Stimulated activated CD4-positive, alpha-beta T cell treated with anti-CD3 and anti-CD28 coated beads, TNF-alpha, amount 100 ng/mL, for 48 hours (primary cell): ENCODE measurements around the gene PHLDA2.

Experiments
- DNase-seq, 3 donors: peaks; one replicate each; pipeline ENCODE4 v3.0.0-alpha.2; 2020; ENCODE audit warnings: low read depth in 3 of 3

PHLDA2 gene

DNA sequence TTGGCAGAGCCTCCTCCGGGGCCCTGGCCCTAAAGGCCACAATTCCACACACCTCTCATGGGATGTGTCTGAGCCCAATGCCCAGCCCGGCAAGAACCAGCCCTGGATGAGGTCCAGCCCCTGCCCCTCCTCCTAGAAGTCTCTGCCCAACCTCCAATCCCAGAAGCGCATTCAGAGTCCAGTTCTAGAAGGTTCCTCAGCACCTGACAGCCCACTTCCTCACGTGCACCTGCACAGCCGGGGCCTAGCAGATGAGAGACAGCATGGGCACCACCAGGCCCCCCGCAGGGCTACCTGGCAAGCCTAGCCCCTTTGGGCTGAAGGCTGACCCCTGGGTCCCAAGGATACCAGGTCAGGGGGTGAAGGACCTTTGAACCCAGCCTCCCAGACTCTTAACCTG is 32.2 kb downstream of the PHLDA2 start:
- no peak for DNase-seq

DNA sequence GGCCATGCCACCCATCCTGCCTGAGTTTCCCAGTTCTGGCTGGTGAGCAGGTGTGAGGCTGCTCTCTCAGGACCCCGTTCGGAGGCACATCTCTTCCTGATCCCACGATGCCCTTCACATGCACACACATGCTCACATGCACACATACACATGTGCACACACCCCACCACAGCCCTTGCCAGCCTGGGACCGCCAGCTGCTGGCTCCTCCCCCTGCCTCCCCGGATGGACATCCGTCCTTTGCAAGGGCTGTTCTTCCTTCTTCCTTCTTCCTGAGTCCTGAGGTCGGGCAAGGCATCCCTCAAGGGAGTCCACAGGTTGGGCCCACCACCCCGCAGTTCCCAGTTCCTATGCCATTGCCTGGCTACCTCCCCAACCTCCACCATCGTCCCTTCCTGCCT is 33.2 kb downstream of the PHLDA2 start:
- no peak for DNase-seq

DNA sequence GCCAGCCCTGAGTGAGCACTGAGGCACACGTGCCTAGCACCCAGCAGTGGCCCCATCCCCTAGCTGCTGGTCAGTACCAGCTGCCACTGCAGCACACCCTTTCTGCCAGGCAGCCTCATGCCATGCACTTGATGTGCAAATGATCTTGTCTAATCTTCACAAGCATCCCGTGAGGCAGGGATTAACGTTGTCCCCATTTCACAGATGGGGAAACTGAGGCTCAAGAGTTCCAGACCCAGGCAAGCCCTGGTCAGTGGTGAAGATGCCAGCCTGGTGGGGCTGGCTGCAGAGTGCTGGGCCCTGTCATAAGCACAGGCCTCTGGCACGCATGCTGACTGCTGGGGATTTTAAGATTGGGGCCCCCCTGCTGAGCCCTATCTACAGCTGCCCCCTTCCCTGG is 35.3 kb downstream of the PHLDA2 start:
- DNase-seq, result no peak

GRCh38 chr11:2892967-2893528 is 36.2 kb downstream of the PHLDA2 start:
- no peak for DNase-seq

DNA sequence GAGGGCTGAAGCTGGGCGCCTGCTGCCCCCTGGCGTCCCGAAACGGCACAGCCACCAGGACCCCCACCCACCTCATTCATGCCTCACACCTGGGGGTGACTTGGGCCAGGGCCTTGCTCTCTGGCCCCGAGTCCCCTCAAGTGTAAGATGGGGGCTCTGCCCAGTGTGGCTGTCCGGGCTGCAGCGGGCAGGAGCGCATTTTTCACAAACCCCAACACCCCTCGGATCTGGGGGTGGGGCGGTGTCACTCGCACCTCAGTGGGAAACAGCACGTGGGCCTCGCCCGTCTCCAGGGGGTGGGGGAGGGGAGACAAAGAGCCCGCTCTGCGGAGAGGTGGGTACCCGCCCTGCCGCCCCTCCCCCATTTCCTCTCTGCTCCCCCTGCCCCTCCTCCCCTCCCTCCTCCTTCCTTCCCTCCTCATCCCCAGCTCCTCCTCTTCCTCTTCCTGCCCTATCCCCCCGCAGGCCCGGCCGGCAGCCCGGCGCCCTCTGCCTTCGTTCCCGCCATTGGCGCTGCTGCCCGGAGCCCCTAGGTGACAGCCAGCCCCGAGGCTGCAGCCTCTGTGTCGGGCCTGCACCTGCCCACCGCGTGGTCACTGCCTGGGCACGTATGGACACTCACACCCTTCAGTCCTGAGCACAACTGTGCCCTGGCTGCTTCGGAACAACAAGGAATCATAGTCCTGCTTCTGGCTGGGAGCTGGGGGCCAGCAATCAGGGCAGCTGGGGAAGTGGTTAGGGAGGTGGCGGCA is 36.8 kb downstream of the PHLDA2 start:
- DNase-seq, result peak; percentile 37 to 71 (median 41)

GRCh38 chr11:2891326-2892214 is 37.6 kb downstream of the PHLDA2 start:
- DNase-seq, result no peak

DNA sequence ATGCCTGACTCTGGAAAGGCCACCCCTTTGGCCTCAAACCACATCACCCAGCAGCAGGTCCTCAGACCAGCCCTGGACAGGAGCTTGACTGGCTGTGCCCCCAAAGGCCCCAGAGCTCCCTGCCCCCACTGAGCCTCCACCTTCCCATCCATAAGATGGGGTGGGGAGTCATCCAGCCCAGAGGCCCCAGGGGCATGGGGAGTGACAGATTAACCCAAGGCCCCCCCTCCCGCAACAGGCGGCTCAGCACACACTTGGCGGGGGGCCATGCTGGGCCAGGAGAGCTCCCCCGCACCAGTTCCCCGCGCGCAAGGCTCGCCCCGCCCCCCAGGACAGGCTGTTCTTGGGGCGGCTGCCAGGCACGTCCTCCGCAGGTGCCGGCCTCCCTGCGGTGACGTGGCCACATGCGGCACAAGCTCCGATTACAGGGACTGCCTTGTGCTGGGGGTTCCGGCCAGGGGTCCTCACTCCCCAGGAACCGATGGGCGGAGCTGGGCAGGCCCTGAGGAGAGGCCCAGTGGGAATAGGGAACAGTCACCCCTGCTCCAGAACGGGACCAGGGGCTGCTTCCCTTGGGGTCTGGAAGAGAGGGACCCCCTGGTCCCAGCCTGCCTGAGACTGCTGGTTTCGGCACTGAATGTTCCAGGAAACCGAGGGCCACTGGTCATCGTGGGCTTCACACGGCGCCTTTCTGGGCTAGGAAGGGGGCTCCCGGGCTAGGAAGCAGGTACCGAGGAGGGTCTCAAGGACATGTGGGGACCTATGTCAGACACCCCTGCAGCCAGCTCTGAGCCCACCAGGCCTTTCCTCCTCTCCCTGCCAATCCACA is 38.5 kb downstream of the PHLDA2 start:
- no peak for DNase-seq

DNA sequence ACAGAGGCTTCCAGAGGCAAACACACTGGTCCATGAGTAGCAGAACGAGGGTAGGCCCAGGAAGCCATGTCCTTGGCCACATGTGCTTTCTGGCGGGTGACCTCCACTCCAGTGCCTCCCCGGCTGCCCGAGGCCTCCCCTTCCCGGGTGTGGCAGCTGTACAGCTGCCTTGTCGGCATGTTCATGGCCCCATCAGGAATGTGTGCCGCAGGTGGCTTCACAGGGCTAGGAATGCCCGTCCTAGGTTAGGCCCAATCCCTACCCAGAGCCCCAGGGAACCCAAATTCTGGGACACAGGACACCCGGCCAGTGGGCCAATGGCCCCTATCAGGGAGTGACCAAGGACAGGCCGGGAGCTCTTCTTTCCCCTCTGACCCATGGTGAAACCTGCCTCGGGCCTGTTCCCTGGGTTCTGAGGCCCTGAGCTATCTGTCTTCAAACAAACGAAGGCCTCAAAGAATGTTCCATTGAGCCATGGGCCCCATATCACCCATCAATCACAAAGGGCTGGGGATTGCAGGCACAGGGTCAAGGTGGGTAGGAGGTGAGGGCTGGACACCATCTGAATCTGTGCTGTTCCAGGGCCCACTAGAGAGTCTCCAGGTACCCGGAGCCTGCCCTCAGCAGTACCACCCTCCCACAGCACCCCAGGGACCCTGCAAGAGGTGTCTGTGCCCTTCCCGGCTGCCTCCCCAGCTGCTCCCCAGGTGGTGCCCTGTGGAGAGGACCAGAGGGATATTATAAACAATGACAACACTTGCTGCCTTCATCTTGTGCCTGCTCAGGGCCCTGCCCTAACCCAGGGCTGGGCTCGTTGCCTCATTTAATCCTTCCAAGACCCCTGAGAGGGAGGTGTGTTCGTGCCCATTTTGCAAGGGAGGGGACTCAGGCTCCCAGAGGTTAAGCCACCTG is 39.6 kb downstream of the PHLDA2 start:
- no peak for DNase-seq

- DNase-seq, result peak; percentile 71 to 91 (median 84)
These were observed 40.8 kb downstream of the PHLDA2 start for GRCh38 chr11:2888266-2888968.

DNA sequence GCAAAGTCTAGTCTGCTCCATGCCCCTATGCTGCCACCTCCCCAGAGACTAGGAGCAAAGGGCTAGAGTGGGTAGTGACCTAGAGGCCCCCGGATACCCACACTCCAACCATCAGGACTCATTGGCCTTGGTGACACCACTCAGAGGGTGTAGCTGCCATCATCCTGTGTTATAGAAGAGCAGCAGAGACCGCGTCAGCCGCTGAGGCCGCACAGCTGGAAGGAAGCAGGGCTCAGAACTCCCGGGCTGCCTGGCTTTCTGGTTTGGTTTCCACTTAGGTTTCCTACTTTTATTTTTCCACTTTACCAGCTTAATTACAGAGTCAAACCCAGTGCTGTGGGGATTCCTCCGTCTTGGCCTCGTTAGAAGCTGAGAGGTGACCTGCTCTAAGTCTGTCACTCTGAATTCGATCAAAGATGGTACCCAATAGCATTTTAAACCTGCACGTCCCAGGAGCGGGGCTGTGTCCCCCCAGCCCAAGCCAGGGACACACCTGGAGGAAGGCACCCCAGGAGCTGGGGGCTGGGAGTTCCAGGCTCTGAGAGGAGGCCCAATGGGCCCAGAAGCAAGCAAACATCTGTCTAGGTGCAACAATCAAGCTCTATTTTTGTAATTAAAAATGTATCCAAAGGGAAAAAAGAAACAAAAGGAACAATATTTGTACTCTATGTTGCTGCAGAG is 41.6 kb downstream of the PHLDA2 start:
- DNase-seq, result no peak

DNA sequence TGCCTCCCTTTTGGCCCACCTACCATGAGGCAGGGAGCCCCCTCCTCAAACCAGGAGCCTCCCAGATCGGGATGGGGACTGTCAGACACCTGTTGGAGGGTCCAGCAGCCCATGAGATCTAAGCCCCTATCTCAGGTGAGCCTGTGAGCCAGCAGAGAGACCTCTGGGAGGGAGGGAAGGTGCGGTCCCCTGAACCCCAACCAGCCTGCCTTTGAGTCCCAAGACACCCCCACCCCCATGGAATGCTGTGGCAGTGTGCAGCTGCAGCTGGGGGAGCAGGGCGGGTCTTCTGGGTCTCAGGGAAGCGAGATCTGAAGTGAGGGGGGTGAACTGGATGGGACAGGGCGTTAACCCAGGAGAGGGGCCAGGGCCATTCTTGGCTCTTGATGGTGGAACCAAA is 42.3 kb downstream of the PHLDA2 start:
- DNase-seq, result no peak

- no peak for DNase-seq
These were observed 42.9 kb downstream of the PHLDA2 start for GRCh38 chr11:2886191-2886894.

GRCh38 chr11:2885678-2886081 is 43.5 kb downstream of the PHLDA2 start, which contains the start of gene CDKN1C:
Gene CDKN1C, minus strand, starts transcription at chr11:2885775. Its CDS starts 319 bp downstream, at chr11:2885456.
- DNase-seq, result peak; percentile 48 to 69 (median 61)

- DNase-seq, result no peak
These were observed 44.1 kb downstream of the PHLDA2 start for GRCh38 chr11:2885017-2885677.

DNA sequence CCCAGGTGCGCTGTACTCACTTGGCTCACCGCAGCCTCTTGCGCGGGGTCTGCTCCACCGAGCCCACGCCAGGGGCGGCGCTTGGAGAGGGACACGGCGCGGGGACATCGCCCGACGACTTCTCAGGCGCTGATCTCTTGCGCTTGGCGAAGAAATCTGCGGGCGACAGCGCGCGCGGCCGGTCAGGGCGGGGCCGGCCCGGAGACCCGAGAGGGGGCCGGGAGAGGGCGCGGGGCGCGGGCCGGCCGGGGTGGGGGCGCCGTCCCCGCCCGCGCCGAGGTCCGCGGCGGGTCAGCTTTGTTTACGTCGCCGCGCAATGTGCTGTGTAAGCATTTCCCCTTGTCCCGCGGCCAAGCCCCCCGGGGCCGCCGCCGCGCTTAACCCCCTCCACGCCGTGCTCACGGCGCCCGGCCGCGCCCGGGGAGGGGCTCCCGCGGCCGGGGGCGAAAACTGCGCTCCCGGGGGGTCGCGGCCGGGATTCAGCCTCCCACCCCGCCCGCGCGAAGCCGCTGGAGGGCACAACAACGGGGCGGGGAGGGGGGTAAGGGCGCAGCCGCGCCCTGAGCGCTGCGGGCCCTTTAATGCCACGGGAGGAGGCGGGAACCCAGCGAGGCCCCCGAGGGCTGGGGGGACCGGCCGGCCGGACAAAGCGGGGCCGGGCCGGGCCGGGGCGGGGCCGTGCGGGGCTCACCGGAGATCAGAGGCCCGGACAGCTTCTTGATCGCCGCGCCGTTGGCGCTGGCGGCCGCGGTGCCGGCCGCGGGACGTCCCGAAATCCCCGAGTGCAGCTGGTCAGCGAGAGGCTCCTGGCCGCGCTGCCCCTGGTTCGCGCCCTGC is 45.0 kb downstream of the PHLDA2 start:
- no peak for DNase-seq

DNA sequence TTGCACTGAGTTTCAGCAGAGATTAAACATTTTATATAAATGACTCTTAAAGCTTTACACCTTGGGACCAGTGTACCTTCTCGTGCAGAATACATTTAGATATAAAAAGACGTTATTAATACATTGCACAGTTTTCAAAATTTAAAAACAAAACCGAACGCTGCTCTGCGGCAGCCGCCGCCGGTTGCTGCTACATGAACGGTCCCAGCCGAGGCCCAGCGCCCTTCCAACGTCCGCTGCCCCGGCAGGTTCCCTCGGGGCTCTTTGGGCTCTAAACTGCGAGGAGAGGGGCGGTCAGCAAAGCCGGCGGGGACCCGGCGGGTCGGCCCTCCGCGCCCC is 45.6 kb downstream of the PHLDA2 start:
- DNase-seq, result no peak

- DNase-seq, result no peak
These were observed 46.7 kb downstream of the PHLDA2 start for GRCh38 chr11:2882396-2883110.
